Colonic mucosa (tissue), 4 donors: ENCODE results near the gene CACFD1. TPM values are rescaled to one million over a fixed set of nuclear protein-coding genes. Genes with fewer than 3 reads are reported as not detected.

Source experiments
- DNase-seq: peaks from one replicate; pipeline ENCODE4 v3.0.0-alpha.2; 2020
- H3K27ac ChIP-seq: fragments of 200-600 bp; one replicate; pipeline ENCODE4 v1.8.0; 2021
- H3K27me3 ChIP-seq: fragments of 200-600 bp; one replicate; pipeline ENCODE4 v1.8.0; 2021
- H3K36me3 ChIP-seq: fragments of 200-600 bp; one replicate; pipeline ENCODE4 v1.8.0; 2021
- H3K4me1 ChIP-seq: fragments of 200-600 bp; one replicate; pipeline ENCODE4 v1.8.0; 2021; ENCODE audit warnings: mild to moderate bottlenecking
- H3K4me3 ChIP-seq: fragments of 200-600 bp; one replicate; pipeline ENCODE4 v1.8.0; 2021
- H3K9ac ChIP-seq, 2 donors: one replicate each; pipeline ENCODE4 v1.7.0; 2013; ENCODE audit warnings: control low read depth in 2 of 2, low read depth in 2 of 2, low read length in 2 of 2
- H3K9me3 ChIP-seq: fragments of 200-600 bp; one replicate; pipeline ENCODE4 v1.8.0; 2021
- CTCF ChIP-seq: fragments of 200-600 bp; IDR thresholded peaks from one replicate; pipeline ENCODE4 v1.8.0; 2022; ENCODE audit warnings: antibody characterized with exemption, mild to moderate bottlenecking
- intact Hi-C: fragments of 100-400 bp; cut with DNase I; formaldehyde crosslinking; loops from one replicate; pipeline ENCODE4 v1.14.1; 2022
- total RNA-seq, 2 donors: library from RNA; stranded (reverse); fragmentation: NEBNext Ultra II Directional in 1 of 2; extraction: Animal tissue kit (Norgen Biotek cat#: 25700) in 1 of 2; gene quantifications; one replicate each; pipeline ENCODE4 v1.2.1, GENCODE V29; 2021
- donor health status: healthy.
- donor health status: DM: no; HTN: no; CAD: no.
- donor health status: DM: no; HTN: no; CAD: no.

Gene CACFD1
- total RNA-seq, 2 donors from 2014 or later: 56.8 to 60.7 TPM

DNA sequence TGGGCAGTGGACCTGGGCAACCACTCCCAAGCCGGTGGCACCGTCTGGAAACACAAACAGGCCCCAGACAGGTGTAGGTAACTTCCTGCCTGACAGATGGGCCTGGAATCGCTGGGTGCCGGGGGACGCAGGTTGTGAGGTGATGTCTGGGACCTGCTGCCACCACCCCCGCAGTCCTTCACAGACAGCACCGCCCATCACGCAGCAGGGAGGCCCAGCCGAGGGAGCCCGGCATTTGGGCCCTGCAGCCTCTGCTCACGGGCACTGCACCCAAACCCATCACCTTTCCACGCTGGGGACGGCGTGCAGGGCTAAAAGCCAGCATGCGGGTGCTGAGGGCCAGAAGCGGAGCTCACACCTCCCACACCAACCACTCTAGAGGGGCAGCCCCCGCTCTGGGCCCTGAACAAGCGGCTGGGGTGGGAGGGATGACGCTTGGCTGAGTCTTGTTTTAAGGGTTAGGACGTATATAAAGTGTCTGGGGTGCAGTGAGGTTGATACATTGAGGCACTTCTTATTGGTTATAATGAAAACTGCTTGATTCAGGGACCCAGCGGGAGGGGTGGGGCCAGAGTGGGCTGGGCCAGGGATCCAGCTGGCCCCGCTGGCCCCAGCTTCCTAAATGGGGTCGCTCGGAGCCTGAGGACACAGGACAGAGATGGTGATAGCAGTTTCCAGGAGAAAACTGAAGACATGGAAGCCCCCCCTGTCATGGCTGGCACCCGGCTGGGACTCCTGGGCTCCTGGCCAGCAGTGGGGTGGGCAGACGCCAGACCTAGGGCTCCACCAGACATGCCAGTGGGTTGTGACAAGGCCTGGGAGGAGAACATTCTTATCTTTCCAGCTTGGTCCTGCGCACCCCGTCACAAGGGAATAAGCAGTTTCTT, 53.7 kb downstream of the CACFD1 start:
- H3K27ac ChIP-seq: no peak overlapping the region
- no peak for DNase-seq

GRCh38 chr9:133514460-133515239, 54.9 kb downstream of the CACFD1 start:
- intact Hi-C loops: no loop called here
- no peak for TF ChIP-seq CTCF
- Histone ChIP-seq H3K36me3 (no peaks in the 10 kb centered on the region), H3K9me3 (no peaks in the 10 kb centered on the region), H3K9ac (no peak overlapping the region), H3K27me3 (no peaks in the 10 kb centered on the region), H3K4me3 (no peak overlapping the region), H3K4me1 (peaks cover 3% of the 10 kb centered on the region), H3K27ac (no peak overlapping the region)
- DNase-seq: no peak

More for the DNA sequence above, 53.7 kb downstream of the CACFD1 start:
- Histone ChIP-seq H3K9ac (no peak overlapping the region), H3K36me3 (no peaks in the 10 kb centered on the region), H3K4me1 (peaks cover 10% of the 10 kb centered on the region), H3K9me3 (no peaks in the 10 kb centered on the region), H3K27me3 (no peaks in the 10 kb centered on the region), H3K4me3 (no peak overlapping the region)
- TF ChIP-seq CTCF: no peak
- intact Hi-C loops: no loop called here

- Histone ChIP-seq H3K27me3 (no peaks in the 10 kb centered on the region), H3K9me3 (no peaks in the 10 kb centered on the region), H3K9ac (no peak overlapping the region), H3K4me3 (no peak overlapping the region), H3K27ac (no peak overlapping the region), H3K36me3 (no peaks in the 10 kb centered on the region), H3K4me1 (no peaks in the 10 kb centered on the region)
- TF ChIP-seq CTCF: no peak
- DNase-seq: no peak
- intact Hi-C loops: no loop called here
These were observed 55.4 kb downstream of the CACFD1 start for GRCh38 chr9:133515240-133515610.

DNA sequence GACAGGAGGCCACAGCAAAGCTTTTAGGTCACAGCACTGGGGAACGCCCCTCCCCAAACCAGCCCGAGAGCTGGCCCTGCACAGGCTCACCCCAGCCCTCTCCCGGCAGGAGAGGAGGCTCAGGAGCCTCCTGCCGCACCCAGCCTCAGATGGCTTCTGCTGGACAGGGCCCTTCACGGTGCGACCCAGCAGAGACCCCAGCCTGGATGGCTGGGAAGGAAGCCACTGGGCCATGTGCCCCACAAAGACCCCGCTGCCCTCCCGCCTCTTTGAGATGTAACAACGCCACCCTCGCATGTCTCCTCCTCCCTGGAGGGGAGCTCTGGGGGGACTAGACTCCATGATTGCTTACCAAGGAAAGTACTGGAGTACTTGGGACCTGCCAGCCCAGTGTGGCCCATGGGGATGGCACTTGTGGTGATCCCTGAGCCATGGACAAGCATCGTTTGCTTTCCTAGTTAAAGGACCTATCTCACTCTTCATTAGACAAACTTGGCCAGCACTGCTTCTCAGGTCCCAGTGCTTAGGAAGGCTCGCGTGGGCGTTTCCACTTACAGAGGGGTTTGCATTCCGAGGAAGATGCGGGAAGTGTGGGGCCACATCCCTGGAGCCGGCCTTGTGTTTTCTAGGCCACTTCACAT, 56.0 kb downstream of the CACFD1 start:
- no peaks in the 10 kb centered on the region for H3K9me3 ChIP-seq
- no peaks in the 10 kb centered on the region for H3K27me3 ChIP-seq
- H3K9ac ChIP-seq: no peak overlapping the region
- no peak overlapping the region for H3K4me3 ChIP-seq
- intact Hi-C loops: no loop called here
- no peak for TF ChIP-seq CTCF
- no peaks in the 10 kb centered on the region for H3K4me1 ChIP-seq
- H3K27ac ChIP-seq: no peak overlapping the region
- no peak for DNase-seq
- no peaks in the 10 kb centered on the region for H3K36me3 ChIP-seq

- intact Hi-C loops: no loop called here
These were observed 56.6 kb downstream of the CACFD1 start for GRCh38 chr9:133516256-133516960.

More at GRCh38 chr9:133516256-133516960, 56.6 kb downstream of the CACFD1 start:
- Histone ChIP-seq H3K4me1 (no peaks in the 10 kb centered on the region), H3K27me3 (no peaks in the 10 kb centered on the region), H3K36me3 (no peaks in the 10 kb centered on the region), H3K9ac (no peak overlapping the region), H3K9me3 (no peaks in the 10 kb centered on the region), H3K4me3 (no peak overlapping the region), H3K27ac (no peak overlapping the region)
- TF ChIP-seq CTCF: no peak
- DNase-seq: no peak
